Measurements from ENCODE around the gene MACF1. TPM values are rescaled to one million over a fixed set of nuclear protein-coding genes. Genes with fewer than 3 reads are reported as not detected.

MACF1 gene
- total RNA-seq, 3 donors from 2014 or later: 279 to 350 (median 325) TPM

DNA sequence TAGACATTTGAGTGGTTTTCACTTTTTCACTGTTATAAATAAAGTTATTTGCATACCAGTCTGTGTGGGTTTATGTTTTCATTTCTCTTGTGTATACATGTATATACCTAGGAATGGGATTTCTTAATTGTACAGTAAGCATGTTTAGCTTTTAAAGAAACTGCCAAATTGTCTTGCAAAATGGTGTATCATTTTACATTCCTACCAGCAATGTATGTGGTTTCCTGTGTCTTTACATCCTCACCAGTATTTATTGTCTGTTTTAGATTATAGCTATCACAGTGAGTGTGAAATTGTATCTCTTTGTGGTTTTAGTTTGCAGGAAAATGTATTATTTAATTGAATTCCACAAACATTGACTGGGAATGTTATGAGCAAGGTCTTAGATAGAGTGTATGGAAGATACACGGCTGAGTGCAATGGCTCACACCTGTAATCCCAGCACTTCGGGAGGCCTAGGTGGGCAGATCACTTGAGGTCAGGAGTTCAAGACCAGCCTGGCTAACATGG is 57.3 kb downstream of the MACF1 start:
- no peak for DNase-seq (ENCODE audit: low spot score in 2 of 2)
- TF ChIP-seq POLR2A (IDR thresholded peaks at IDR 0.05) (no peak), CTCF (IDR thresholded peaks at IDR 0.05) (no peak), POLR2AphosphoS5 (IDR thresholded peaks at IDR 0.05) (no peak)
- no peak overlapping the region for H3K27ac ChIP-seq
- H3K36me3 ChIP-seq: no peaks in the 10 kb centered on the region
- intact Hi-C loops (cut with DNase I; ENCODE audit: low total_unique reads): no loop called here
- no peaks in the 10 kb centered on the region for H3K4me1 ChIP-seq
- H3K4me3 ChIP-seq: no peak overlapping the region
- H3K27me3 ChIP-seq: no peaks in the 10 kb centered on the region
- no peaks in the 10 kb centered on the region for H3K9me3 ChIP-seq

DNA sequence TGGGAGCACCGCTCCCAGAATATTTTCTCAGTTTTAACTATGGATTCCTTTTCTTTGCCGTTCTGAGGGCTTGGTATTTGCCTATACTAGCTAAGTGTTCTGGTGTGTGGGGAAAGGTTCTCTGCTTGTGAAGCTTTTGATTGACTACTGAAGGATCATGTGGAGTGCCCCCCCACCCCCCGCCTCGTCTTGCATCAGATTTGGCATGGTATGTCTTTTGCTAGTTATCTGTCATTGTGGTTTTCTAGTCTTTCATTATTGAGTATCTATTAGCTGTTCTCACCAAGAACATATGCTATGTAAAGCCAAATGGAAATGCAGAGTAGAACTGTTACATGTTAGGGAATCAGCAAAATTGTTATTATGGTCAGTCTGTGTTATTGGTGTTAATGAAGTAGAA is 58.3 kb downstream of the MACF1 start:
- Histone ChIP-seq H3K4me1 (no peaks in the 10 kb centered on the region), H3K9me3 (no peaks in the 10 kb centered on the region), H3K27ac (peak overlapping the region in 1 of 2 donors; percentile 8), H3K4me3 (no peak overlapping the region), H3K36me3 (no peaks in the 10 kb centered on the region), H3K27me3 (no peaks in the 10 kb centered on the region)
- TF ChIP-seq POLR2A (IDR thresholded peaks at IDR 0.05) (no peak), POLR2AphosphoS5 (IDR thresholded peaks at IDR 0.05) (no peak)
- intact Hi-C loops (cut with DNase I; ENCODE audit: low total_unique reads): no loop called here
- DNase-seq (ENCODE audit: low spot score in 2 of 2): no peak

- Histone ChIP-seq H3K4me1 (peaks cover 0 to 10% of the 10 kb centered on the region in 2 donors), H3K36me3 (no peaks in the 10 kb centered on the region), H3K27ac (no peak overlapping the region), H3K4me3 (no peak overlapping the region), H3K9me3 (no peaks in the 10 kb centered on the region), H3K27me3 (no peaks in the 10 kb centered on the region)
- intact Hi-C loops (cut with DNase I; ENCODE audit: low total_unique reads): no loop called here
- TF ChIP-seq POLR2A (IDR thresholded peaks at IDR 0.05) (no peak), CTCF (IDR thresholded peaks at IDR 0.05) (no peak), POLR2AphosphoS5 (IDR thresholded peaks at IDR 0.05) (no peak)
- no peak for DNase-seq (ENCODE audit: low spot score in 2 of 2)
Observed at GRCh38 chr1:39266269-39266668, 61.8 kb downstream of the MACF1 start.

GRCh38 chr1:39266792-39267191 is 62.3 kb downstream of the MACF1 start:
- no peak for TF ChIP-seq POLR2AphosphoS5 (IDR thresholded peaks at IDR 0.05)
- H3K4me3 ChIP-seq: no peak overlapping the region
- intact Hi-C loops (cut with DNase I; ENCODE audit: low total_unique reads): no loop called here
- H3K36me3 ChIP-seq: no peaks in the 10 kb centered on the region
- H3K27me3 ChIP-seq: no peaks in the 10 kb centered on the region
- no peak overlapping the region for H3K27ac ChIP-seq
- DNase-seq (ENCODE audit: low spot score in 2 of 2): no peak
- peaks cover 0 to 10% of the 10 kb centered on the region in 2 donors for H3K4me1 ChIP-seq
- no peaks in the 10 kb centered on the region for H3K9me3 ChIP-seq

DNA sequence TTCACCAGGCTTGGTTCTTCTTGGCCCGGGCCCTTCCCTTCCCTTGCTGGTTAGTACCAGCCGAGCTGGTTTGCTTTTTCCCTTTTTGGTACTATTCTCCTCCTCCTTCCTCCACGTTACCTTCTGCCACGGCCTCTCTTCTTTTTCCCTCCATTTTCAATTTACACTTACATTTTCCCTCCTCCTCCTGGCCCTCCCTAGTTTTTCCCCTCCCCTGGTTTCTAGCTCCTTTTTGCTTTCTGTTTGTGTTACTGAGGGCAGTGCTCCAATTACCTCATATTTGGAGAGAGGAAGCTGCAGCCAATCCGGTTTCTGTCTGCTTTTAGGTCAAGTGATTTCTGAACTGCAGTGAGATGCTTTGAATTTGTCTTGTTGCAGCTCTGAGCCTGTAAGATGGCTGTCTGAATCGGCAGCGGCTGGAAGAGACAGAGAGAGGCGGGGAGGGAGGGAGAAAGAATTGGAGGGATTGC is 63.7 kb downstream of the MACF1 start:
- Histone ChIP-seq H3K36me3 (no peaks in the 10 kb centered on the region), H3K9me3 (no peaks in the 10 kb centered on the region), H3K4me3 (peak overlapping the region; percentile 29 to 58 (median 42)), H3K4me1 (peaks cover 0 to 10% of the 10 kb centered on the region in 2 donors), H3K27me3 (no peaks in the 10 kb centered on the region), H3K27ac (peak overlapping the region; percentile 81 to 84)
- peak in 1 of 2 donors; percentile 41 for DNase-seq (ENCODE audit: low spot score in 2 of 2)
- TF ChIP-seq CTCF (IDR thresholded peaks at IDR 0.05): no peak
- TF ChIP-seq POLR2AphosphoS5 (IDR thresholded peaks at IDR 0.05): peak in 2 of 3 donors; percentile 39 to 43
- TF ChIP-seq POLR2A (IDR thresholded peaks at IDR 0.05): no peak
- intact Hi-C loops (cut with DNase I; ENCODE audit: low total_unique reads): no loop called here

- H3K4me1 ChIP-seq: peaks cover 0 to 10% of the 10 kb centered on the region in 2 donors
- no peaks in the 10 kb centered on the region for H3K36me3 ChIP-seq
- peak overlapping the region; percentile 81 to 84 for H3K27ac ChIP-seq
- peak overlapping the region; percentile 29 to 58 (median 42) for H3K4me3 ChIP-seq
- intact Hi-C loops (cut with DNase I; ENCODE audit: low total_unique reads): no loop called here
- TF ChIP-seq POLR2A (IDR thresholded peaks at IDR 0.05) (no peak), CTCF (IDR thresholded peaks at IDR 0.05) (no peak), POLR2AphosphoS5 (IDR thresholded peaks at IDR 0.05) (no peak)
- DNase-seq (ENCODE audit: low spot score in 2 of 2): no peak
- no peaks in the 10 kb centered on the region for H3K9me3 ChIP-seq
- no peaks in the 10 kb centered on the region for H3K27me3 ChIP-seq
Observed at GRCh38 chr1:39268906-39269305, 64.4 kb downstream of the MACF1 start.

All from breast epithelium (tissue), 4 donors.